HAP-1 (cell line): ENCODE data around the gene RALY.
"Not testable (repeated sequence)": the region's sequence is repeated elsewhere in the genome, so short reads cannot be mapped to it uniquely, and the experiment has no call there.

ENCODE experiments used
- DNase-seq, 2 experiments: peaks; one replicate each; pipeline ENCODE4 v3.0.0-alpha.2; 2016 to 2020; ENCODE audit warnings: low spot score in 2 of 2
- H3K27me3 ChIP-seq: fragments of 250-450 bp; sonication (Bioruptor Pico); 2 replicates; pipeline ENCODE4 v1.5.1; 2020; ENCODE audit warnings: low read depth, mild to moderate bottlenecking, moderate library complexity
- H3K36me3 ChIP-seq: fragments of 250-450 bp; sonication (Bioruptor Pico); replicated peaks from 2 replicates; pipeline ENCODE4 v1.5.1; 2020; ENCODE audit warnings: mild to moderate bottlenecking
- H3K4me1 ChIP-seq: fragments of 250-450 bp; sonication (Bioruptor Pico); 2 replicates; pipeline ENCODE4 v1.5.1; 2020; ENCODE audit warnings: mild to moderate bottlenecking
- H3K4me3 ChIP-seq: fragments of 250-450 bp; sonication (Bioruptor Pico); 2 replicates; pipeline ENCODE4 v1.5.1; 2020; ENCODE audit warnings: mild to moderate bottlenecking, moderate library complexity
- H3K9me3 ChIP-seq: fragments of 250-450 bp; sonication (Bioruptor Pico); 2 replicates; pipeline ENCODE4 v1.5.1; 2020; ENCODE audit warnings: mild to moderate bottlenecking, moderate library complexity
- in situ Hi-C: fragments of 300-500 bp; cut with MboI; formaldehyde crosslinking; loops from 3 replicates; pipeline ENCODE4 v1.14.3; 2020; ENCODE audit warnings: low sequenced_read_pairs, inconsistent platforms, mixed read lengths

The RALY gene

GRCh38 chr20:34014878-34015277, 21.2 kb downstream of the RALY start:
- no peak for DNase-seq
- Histone ChIP-seq H3K36me3 (no peaks in the 10 kb centered on the region), H3K4me1 (peaks cover 11% of the 10 kb centered on the region), H3K4me3 (no peak overlapping the region), H3K27me3 (no peaks in the 10 kb centered on the region), H3K9me3 (no peaks in the 10 kb centered on the region)
- in situ Hi-C loops: no loop called here

GRCh38 chr20:34015401-34016335, 22.0 kb downstream of the RALY start:
- Histone ChIP-seq H3K27me3 (no peaks in the 10 kb centered on the region), H3K36me3 (no peaks in the 10 kb centered on the region), H3K4me3 (no peak overlapping the region), H3K9me3 (no peaks in the 10 kb centered on the region), H3K4me1 (peaks cover 3% of the 10 kb centered on the region; the same call in 1 of the 2 replicates)
- in situ Hi-C loops: no loop called here
- DNase-seq: no peak

- H3K9me3 ChIP-seq: no peaks in the 10 kb centered on the region
- H3K4me1 ChIP-seq: no peaks in the 10 kb centered on the region
- H3K27me3 ChIP-seq: no peaks in the 10 kb centered on the region
- no peak for DNase-seq
- H3K36me3 ChIP-seq: no peaks in the 10 kb centered on the region
- in situ Hi-C loops: no loop called here
- no peak overlapping the region for H3K4me3 ChIP-seq
These were observed 23.0 kb downstream of the RALY start for GRCh38 chr20:34016736-34017135.

- Histone ChIP-seq H3K27me3 (no peaks in the 10 kb centered on the region), H3K9me3 (no peaks in the 10 kb centered on the region), H3K4me3 (no peak overlapping the region), H3K4me1 (no peaks in the 10 kb centered on the region), H3K36me3 (0 out of 2 replicates have a peak, but pooled peaks cover 3% of the 10 kb centered on the region)
- no peak for DNase-seq
- in situ Hi-C loops: no loop called here
These were observed 23.9 kb downstream of the RALY start for GRCh38 chr20:34017610-34018009.

DNA sequence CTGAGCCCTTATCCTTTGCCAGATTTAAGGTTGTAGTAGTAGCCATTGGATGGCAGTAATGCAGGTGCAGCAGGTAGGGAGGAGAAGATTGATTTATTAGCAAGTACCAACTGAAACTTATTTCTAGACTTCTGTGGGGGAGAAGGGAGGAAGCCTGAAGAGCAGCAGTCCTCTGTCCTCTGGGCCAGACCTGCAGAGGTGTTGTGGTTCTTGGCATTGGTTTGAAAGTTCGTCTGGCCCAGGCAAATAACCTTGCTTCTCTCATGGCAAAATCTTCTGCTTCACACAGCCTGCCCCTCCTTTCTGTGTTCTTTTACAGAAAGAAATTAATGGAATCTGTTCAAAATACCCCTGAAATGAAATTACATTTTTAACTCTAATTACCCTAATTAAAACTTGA, 24.5 kb downstream of the RALY start:
- Histone ChIP-seq H3K4me3 (no peak overlapping the region), H3K9me3 (no peaks in the 10 kb centered on the region), H3K36me3 (0 out of 2 replicates have a peak, but pooled peaks cover 3% of the 10 kb centered on the region), H3K27me3 (no peaks in the 10 kb centered on the region), H3K4me1 (no peaks in the 10 kb centered on the region)
- DNase-seq: no peak
- in situ Hi-C loops: no loop called here

DNA sequence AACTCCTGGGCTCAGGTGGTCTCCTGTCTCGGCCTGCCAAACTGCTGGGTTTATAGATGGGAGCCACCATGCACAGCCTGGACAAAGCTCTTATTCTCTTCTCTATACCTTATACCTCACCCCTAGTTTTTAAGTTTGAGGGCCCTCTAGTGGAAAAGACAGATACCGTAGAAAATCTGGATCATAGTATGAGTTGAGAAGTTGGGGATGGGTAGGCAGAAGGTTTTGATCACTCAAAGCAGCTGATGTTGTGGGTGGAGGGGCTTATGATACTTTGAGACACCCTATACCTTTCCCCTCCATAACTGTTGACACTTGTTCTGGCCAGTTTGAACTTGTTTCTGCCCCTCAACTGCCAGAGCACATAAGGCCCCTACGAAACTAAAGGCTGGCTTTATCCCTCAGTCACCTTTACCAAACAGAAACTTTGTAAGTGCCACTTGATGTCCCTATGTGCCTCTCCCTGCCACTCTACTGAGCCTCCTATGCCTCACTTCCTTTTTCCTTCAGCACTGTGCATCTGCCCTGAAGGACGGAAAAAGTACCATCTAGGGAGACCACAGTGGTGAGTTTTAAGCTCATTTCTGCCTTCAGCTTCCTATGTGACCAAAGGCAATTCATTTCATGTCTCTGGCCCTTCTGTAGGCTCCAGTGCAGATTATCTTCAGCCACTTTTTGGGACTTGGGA, 28.6 kb downstream of the RALY start:
- DNase-seq: peak; percentile 29 to 51
- H3K9me3 ChIP-seq: no peaks in the 10 kb centered on the region
- in situ Hi-C loops: no loop called here

DNA sequence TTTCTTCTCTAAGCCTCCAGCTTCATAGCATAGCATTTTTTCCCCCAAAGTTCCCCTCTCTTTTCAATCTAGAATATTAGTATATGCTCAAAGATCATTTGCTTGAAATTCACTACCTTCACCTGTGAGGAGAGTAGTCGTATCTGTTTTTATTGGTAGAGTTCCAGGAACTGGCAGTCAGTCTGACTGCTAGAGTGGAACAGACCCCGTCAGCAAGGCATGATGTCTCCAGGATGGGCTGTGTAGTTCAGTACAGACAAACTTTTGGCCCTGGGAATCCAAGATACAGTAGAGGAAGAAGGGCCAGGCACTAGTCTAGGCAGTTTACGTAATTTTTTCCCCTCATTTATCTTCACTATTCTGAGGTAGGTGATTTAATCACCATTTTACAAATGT, 29.1 kb downstream of the RALY start:
- DNase-seq: no peak
- no peaks in the 10 kb centered on the region for H3K9me3 ChIP-seq
- in situ Hi-C loops: no loop called here
- H3K4me1 ChIP-seq: no peaks in the 10 kb centered on the region; the same call in 1 of the 2 replicates
- H3K4me3 ChIP-seq: no peak overlapping the region
- H3K27me3 ChIP-seq: no peaks in the 10 kb centered on the region
- 0 out of 2 replicates have a peak, but pooled peaks cover 3% of the 10 kb centered on the region for H3K36me3 ChIP-seq

More for the DNA sequence above, 28.6 kb downstream of the RALY start:
- no peaks in the 10 kb centered on the region; the same call in 1 of the 2 replicates for H3K4me1 ChIP-seq
- H3K36me3 ChIP-seq: 0 out of 2 replicates have a peak, but pooled peaks cover 3% of the 10 kb centered on the region
- no peaks in the 10 kb centered on the region for H3K27me3 ChIP-seq
- H3K4me3 ChIP-seq: no peak overlapping the region

GRCh38 chr20:34023937-34024722, 30.4 kb downstream of the RALY start:
- in situ Hi-C loops: no loop called here
- H3K27me3 ChIP-seq: no peaks in the 10 kb centered on the region
- H3K4me3 ChIP-seq: no peak overlapping the region
- no peak for DNase-seq
- no peaks in the 10 kb centered on the region; the same call in 1 of the 2 replicates for H3K4me1 ChIP-seq
- H3K9me3 ChIP-seq: no peaks in the 10 kb centered on the region
- 0 out of 2 replicates have a peak, but pooled peaks cover 3% of the 10 kb centered on the region for H3K36me3 ChIP-seq

DNA sequence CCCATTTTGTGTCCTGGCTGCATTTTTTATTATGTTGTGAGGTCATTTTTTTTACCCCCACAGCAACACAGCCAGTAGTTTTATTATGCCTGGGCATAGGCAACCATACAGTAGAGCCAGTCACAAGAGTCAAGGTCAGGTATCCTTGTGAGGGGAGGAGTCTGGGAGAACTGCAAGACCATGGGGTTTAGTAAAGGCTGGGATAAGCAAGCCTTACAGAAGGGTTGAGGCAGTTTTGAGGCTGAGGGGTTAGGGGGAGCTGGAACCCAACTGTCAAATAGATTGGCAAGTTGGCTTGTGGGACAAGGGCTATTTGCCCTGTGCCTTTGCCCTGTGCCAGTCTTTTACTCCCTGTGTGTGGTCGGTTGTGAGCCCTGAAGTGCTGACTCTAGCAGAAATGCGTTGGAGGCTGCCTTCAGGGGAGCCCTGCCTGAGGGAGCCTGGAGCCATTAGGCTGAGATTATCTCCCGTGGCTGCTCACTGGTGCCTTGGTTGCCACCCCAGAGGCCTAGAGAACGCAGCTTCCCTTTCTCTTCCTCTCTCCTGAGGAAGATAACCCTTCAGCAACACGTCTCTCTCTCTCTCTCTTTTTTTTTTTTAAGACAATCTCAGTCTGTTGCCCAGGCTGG, 31.1 kb downstream of the RALY start:
- Histone ChIP-seq H3K4me3 (no peak overlapping the region), H3K36me3 (0 out of 2 replicates have a peak, but pooled peaks cover 3% of the 10 kb centered on the region), H3K27me3 (no peaks in the 10 kb centered on the region), H3K4me1 (no peaks in the 10 kb centered on the region; the same call in 1 of the 2 replicates), H3K9me3 (no peaks in the 10 kb centered on the region)
- DNase-seq: no peak
- in situ Hi-C loops: no loop called here

DNA sequence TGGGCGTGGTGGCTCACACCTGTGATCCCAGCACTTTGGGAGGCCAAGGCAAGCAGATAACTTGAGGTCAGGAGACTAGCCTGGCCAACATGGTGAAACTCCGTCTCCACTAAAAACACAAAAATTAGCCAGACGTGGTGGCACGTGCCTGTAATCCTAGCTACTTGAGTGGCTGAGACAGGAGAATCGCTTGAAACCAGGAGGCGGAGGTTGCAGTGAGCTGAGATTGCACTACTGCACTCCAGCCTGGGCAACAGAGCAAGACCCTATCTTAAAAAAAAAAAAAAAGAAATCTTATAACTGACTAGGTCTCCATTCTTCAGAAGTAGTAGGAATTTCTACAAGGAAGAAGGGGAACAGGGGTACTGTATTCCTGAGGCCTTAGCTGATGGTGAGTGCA, 34.3 kb downstream of the RALY start:
- H3K9me3 ChIP-seq, H3K4me3 ChIP-seq, H3K4me1 ChIP-seq, H3K36me3 ChIP-seq, H3K27me3 ChIP-seq, DNase-seq, in situ Hi-C loops: not testable (repeated sequence)

DNA sequence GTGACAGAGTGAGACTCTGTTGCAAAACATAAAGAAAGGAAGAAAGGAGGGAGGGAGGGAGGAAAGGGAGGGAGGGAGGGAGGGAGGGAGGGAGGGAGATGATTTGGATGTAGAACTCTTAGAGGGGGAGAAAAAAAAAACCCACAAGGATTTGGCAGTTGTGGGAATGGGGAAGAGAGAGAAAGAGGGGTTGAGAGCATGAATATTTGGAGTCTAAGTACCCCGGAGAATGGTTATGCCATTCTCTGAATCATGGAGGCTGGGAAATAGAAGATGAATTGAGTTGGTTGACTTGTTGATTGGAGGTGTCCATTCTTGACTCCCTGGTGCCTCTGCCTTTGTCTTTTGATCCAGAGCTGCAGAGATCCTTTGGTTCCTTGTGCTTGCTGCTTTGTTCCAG, 35.7 kb downstream of the RALY start:
- DNase-seq: no peak
- no peaks in the 10 kb centered on the region for H3K9me3 ChIP-seq
- H3K27me3 ChIP-seq: no peaks in the 10 kb centered on the region
- H3K4me3 ChIP-seq: no peak overlapping the region
- peaks cover 5% of the 10 kb centered on the region for H3K36me3 ChIP-seq
- H3K4me1 ChIP-seq: no peaks in the 10 kb centered on the region; the same call in 1 of the 2 replicates
- in situ Hi-C loops: no loop called here

DNA sequence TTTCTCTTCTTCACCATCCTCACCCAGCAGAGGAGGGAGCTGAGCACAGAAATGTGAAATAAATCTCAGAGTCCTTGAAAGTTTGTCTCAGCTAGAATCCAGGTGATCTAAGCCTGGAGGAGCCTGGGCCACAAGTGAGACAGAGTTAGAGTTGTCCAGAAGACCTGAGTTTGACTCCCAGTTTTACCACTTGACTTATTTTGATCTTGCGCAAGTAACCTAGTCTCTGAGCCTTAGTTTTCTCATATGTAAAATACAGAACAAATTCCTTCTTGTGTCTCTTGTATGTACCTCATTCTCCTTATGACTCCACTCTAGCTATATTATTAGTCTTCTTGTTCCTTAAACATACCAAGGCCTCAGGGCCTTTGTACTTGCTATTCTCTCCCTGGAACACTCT, 36.7 kb downstream of the RALY start:
- Histone ChIP-seq H3K27me3 (no peaks in the 10 kb centered on the region), H3K9me3 (no peaks in the 10 kb centered on the region), H3K4me1 (no peaks in the 10 kb centered on the region), H3K4me3 (no peak overlapping the region), H3K36me3 (peaks cover 5% of the 10 kb centered on the region)
- peak in 1 of 2 experiments; percentile 4 for DNase-seq
- in situ Hi-C loops: no loop called here

DNA sequence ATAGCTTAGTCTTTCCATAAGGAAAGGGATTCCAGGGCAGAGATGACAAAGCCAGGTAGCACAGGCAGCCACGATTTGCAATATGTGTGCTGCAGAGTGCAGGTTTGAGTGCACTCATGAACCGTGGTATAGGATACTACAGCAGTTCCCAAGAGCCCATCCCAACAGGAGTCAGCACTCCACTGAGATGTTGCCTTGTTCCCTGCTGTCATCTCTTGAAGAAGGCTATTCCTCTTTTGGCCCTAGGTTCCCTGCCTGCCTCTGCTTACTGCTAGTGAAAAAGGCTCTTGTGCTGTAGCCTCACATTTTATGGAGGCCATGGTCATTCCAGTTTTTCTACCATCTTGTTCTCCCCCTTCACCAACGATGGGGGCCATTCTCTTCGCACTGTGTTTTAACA, 40.2 kb downstream of the RALY start:
- Histone ChIP-seq H3K9me3 (no peaks in the 10 kb centered on the region), H3K27me3 (no peaks in the 10 kb centered on the region), H3K4me3 (no peak overlapping the region), H3K36me3 (peaks cover 5% of the 10 kb centered on the region), H3K4me1 (0 out of 2 replicates have a peak, but pooled peaks cover 2% of the 10 kb centered on the region)
- no peak for DNase-seq
- in situ Hi-C loops: no loop called here
